PC-9 (cell line): ENCODE measurements around the gene LCLAT1.

Experiments
- CTCF ChIP-seq: fragments of 200-600 bp; sonication (generic); conservative IDR thresholded peaks from 2 replicates; pipeline ENCODE4 v1.6.1; 2017; ENCODE audit warnings: mixed run types, antibody characterized with exemption, mild to moderate bottlenecking, moderate library complexity
- EZH2 ChIP-seq: fragments of 200-600 bp; sonication (generic); IDR thresholded peaks from 2 replicates; pipeline ENCODE4 v1.8.0; 2017; ENCODE audit warnings: antibody characterized with exemption, low read depth

DNA sequence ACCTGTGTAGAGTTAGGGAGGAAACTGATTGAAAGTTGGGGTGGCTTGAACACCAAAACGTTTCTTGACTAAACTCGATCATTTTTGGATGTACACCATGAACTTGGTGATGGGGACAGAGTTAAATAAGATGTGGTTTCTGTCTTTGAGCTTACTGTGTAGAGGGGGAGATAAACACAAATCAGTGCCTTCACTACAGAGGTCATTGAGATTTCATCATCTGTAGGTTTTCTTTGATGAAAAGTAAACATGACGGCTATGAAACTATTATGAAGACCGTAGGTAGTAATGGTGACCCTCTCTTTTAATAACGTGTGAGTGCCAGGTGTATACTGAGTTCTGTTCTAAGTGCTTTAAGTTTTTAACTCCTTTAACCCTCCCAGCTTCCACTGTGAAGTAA is 6.5 kb downstream of the LCLAT1 start:
- TF ChIP-seq CTCF (no peak), EZH2 (no peak)
